Ramos (cell line): ENCODE results near the gene ATP11A.

Experiments
- in situ Hi-C: fragments of 300-500 bp; cut with MboI; formaldehyde crosslinking; loops from one replicate; pipeline ENCODE4 v1.14.3; 2022; ENCODE audit warnings: low sequenced_read_pairs; ENCODE audit not compliant: unreplicated experiment

Gene ATP11A

GRCh38 chr13:112869202-112870050, 179.6 kb downstream of the ATP11A start:
- in situ Hi-C loops = loop anchor here (25.0 kb wide), 1 partner anchor 232 kb away; no protein-coding TSS in a partner anchor

- in situ Hi-C loops = loop anchor here (25.0 kb wide), 1 partner anchor 233 kb away; no protein-coding TSS in a partner anchor
Measured at GRCh38 chr13:112870051-112870331, 180.2 kb downstream of the ATP11A start.

- in situ Hi-C loops = loop anchor here (25.0 kb wide), 1 partner anchor 234 kb away; no protein-coding TSS in a partner anchor
Measured at GRCh38 chr13:112870737-112871287, 181.0 kb downstream of the ATP11A start.

- in situ Hi-C loops = loop anchor here (25.0 kb wide), 1 partner anchor 234 kb away; no protein-coding TSS in a partner anchor
Measured at GRCh38 chr13:112871742-112872141, 181.9 kb downstream of the ATP11A start.

GRCh38 chr13:112872657-112873631, 183.1 kb downstream of the ATP11A start:
- in situ Hi-C loops = loop anchor here (25.0 kb wide), 1 partner anchor 236 kb away; no protein-coding TSS in a partner anchor

GRCh38 chr13:112873851-112874750, 184.3 kb downstream of the ATP11A start:
- in situ Hi-C loops = loop anchor here (25.0 kb wide), 1 partner anchor 237 kb away; no protein-coding TSS in a partner anchor

- in situ Hi-C loops = loop anchor here (25.0 kb wide), 1 partner anchor 238 kb away; no protein-coding TSS in a partner anchor
Measured at GRCh38 chr13:112874751-112875300, 185.0 kb downstream of the ATP11A start.

GRCh38 chr13:112875627-112876026, 185.8 kb downstream of the ATP11A start:
- in situ Hi-C loops = no loop called here

- in situ Hi-C loops = no loop called here
Measured at GRCh38 chr13:112876305-112877000, 186.6 kb downstream of the ATP11A start.

- in situ Hi-C loops = no loop called here
Measured at GRCh38 chr13:112877066-112877465, 187.2 kb downstream of the ATP11A start.

- in situ Hi-C loops = no loop called here
Measured at GRCh38 chr13:112877539-112877938, 187.7 kb downstream of the ATP11A start.

GRCh38 chr13:112877976-112878955, 188.4 kb downstream of the ATP11A start:
- in situ Hi-C loops = no loop called here

GRCh38 chr13:112879283-112879833, 189.5 kb downstream of the ATP11A start:
- in situ Hi-C loops = no loop called here

- in situ Hi-C loops = no loop called here
Measured at GRCh38 chr13:112880221-112880641, 190.4 kb downstream of the ATP11A start.

- in situ Hi-C loops = no loop called here
Measured at GRCh38 chr13:112880976-112881540, 191.2 kb downstream of the ATP11A start.

- in situ Hi-C loops = no loop called here
Measured at GRCh38 chr13:112881656-112882554, 192.1 kb downstream of the ATP11A start.
